ENCODE data around the gene DISP3.

The DISP3 gene, protein sequence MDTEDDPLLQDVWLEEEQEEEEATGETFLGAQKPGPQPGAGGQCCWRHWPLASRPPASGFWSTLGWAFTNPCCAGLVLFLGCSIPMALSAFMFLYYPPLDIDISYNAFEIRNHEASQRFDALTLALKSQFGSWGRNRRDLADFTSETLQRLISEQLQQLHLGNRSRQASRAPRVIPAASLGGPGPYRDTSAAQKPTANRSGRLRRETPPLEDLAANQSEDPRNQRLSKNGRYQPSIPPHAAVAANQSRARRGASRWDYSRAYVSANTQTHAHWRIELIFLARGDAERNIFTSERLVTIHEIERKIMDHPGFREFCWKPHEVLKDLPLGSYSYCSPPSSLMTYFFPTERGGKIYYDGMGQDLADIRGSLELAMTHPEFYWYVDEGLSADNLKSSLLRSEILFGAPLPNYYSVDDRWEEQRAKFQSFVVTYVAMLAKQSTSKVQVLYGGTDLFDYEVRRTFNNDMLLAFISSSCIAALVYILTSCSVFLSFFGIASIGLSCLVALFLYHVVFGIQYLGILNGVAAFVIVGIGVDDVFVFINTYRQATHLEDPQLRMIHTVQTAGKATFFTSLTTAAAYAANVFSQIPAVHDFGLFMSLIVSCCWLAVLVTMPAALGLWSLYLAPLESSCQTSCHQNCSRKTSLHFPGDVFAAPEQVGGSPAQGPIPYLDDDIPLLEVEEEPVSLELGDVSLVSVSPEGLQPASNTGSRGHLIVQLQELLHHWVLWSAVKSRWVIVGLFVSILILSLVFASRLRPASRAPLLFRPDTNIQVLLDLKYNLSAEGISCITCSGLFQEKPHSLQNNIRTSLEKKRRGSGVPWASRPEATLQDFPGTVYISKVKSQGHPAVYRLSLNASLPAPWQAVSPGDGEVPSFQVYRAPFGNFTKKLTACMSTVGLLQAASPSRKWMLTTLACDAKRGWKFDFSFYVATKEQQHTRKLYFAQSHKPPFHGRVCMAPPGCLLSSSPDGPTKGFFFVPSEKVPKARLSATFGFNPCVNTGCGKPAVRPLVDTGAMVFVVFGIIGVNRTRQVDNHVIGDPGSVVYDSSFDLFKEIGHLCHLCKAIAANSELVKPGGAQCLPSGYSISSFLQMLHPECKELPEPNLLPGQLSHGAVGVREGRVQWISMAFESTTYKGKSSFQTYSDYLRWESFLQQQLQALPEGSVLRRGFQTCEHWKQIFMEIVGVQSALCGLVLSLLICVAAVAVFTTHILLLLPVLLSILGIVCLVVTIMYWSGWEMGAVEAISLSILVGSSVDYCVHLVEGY (N-terminal part only)
- total RNA-seq: 0 to 4.2 (median 0.05) reads per million in 17 experiments

DNA sequence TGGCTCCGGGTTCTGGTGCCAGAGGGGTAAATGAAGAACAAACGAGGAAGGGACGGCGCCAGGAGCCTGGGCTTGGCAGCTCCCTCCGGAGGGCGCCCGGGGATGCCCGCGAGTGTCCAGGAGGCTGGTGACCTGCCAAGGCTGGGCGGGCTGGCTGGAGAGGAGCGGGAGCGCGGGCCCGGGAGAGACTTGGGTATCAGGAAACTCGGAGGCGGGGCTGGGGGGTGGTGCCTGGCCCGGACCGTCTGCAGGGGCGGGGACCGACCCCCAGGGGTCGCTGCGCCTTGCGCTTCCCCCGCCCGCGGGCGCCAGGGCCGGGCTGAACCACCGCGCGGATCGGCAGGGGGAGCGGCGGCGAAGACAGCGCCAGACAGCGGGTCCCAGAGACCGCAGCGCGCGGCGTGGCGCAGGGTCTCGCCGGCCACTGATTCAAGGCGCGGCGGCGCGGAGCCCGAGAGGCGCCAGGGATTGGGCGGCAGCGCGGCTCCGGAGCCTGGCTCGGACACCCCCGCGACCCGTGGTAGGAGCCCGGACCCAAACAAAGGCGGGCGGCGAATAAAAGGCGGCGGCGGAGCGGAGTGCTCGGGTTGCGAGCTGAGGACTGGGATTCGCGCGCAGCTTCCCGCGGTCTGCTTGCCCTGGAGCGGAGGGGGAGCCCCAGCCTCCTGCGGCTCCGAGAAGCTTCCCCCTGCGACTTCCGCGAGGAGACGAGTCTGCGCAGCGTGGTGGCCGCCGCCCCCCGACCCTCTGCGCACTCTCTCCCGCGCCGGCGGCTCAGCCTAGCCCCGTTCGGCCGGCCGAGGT lies at the start of gene DISP3:
DISP3 (plus strand) TSS at position 585 of the 804 bp plus-strand sequence. CDS start 21,838 bp downstream, outside the sequence.
- DNase-seq: peak; percentile 63 to 81 (median 68)

DNA sequence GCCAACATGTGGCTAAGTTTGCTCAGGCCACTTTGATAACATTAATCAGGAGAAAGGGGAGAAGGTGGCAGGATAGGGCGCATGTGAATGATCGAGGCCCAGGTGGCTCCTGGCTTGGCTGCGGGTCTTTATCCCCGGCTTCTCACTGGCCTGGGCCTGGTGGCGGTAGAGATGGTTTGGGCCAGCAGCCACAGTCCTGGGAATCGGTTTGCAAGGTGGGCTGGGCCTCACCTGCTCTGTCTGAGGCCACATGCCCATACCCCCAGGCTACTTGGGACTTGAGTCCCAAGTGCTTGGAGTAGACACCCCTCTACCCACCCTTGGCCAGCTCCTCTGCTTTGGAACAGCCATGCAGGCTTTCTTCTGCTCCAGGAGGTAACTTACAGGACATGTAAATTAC lies 49.7 kb upstream of the DISP3 start:
- DNase-seq: no peak

DNA sequence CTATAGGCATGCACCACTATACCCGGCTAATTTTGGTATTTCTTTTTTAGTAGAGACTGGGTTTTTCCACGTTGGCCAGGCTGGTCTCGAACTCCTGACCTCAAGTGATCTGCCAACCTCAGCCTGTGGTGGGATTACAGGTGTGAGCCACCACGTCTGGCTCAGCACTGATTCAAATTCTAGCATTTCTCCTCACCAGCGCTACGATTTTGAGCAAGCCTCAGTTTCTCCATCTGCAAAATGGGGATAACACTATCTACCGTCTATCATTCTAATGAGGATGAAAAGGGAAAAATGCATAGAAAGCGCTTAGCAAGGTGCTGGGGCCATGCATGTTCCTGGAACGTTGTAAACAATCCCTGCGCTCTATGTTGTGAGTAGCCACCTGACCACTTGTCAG lies 49.0 kb upstream of the DISP3 start:
- no peak for DNase-seq

- no peak for DNase-seq
Observed at GRCh38 chr1:11431941-11432507, 46.9 kb upstream of the DISP3 start.

GRCh38 chr1:11432526-11432925 lies 46.4 kb upstream of the DISP3 start:
- no peak for DNase-seq

DNA sequence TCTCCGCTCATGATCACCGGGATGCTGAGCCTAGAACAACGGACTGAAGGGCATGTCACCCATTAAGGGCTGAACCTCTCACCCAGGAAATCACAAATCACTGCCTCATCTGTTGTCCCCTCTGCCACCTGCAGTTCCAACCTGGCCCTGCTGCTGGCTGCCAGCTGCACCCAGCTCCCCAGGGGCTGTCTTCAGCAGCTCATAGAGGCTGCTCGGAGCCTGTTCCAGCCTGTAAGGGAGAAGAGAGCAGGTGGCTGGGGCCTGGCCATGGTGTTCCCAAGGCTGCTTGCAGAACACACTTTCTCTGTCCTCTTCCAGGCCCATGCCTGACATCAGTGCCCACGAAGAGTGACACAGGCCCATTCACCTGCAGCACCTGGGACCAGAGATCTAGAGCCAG lies 44.5 kb upstream of the DISP3 start:
- DNase-seq: no peak

GRCh38 chr1:11434926-11435325 lies 44.0 kb upstream of the DISP3 start:
- no peak for DNase-seq

- no peak for DNase-seq
Observed at GRCh38 chr1:11438996-11439395, 40.0 kb upstream of the DISP3 start.

DNA sequence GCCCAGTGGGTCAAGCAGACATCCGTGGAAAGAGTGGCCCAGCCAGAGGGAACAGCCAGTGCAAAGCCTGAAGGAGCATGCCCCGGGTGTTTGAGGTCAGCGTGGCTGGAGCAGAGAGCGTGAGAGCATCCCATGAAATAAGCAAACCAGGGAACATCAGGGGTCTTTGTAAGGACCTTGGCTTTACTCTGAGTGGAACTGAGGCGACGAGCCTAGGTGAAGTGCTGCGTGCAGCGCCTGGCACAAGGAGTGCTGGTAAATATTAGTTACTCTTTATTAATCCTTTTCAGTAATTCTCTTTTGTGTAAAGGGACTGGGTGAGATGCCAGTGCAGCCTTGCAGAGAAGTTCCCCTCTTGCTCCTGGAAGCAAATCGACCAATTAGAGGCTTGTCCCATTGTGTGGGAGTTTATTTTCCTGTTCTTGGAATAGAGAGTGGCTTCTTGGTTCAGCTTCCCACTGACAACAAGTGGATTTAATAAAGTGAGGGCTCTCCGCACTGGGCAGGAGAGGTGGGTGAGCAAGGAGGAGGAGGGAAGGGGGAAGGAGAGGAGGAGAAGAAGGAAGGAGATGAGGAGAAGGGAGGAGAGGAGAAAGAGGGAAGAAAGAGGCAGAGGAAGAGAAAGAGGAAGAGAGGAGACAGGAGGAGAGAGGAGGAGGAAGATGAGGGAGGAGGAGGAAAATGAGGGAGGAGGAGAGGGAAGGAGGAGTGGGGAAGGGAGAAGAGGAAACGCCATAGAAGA lies 37.6 kb upstream of the DISP3 start:
- no peak for DNase-seq

GRCh38 chr1:11443043-11443442 lies 35.9 kb upstream of the DISP3 start:
- no peak for DNase-seq

- DNase-seq: no peak
Observed at GRCh38 chr1:11443961-11444658, 34.8 kb upstream of the DISP3 start.

DNA sequence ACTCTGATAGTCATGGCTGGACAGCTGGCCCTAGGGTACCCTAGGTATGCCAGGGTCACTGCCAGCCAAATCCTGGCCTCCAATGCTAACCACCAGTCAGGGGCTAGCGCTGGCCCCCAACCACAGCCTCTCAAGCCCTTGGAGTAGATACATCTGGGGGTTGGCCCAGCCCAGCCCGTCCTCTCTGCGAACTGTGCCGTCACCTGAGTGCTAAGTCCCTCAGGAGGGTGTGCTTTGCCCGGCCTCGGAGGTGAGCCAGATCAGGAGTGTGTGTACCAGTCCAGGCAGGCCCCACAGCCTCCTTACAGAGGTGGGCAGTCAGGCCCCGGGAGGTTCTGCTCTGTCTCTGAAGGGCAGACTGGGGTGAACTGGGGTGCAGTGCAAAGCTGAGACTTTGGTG lies 34.0 kb upstream of the DISP3 start:
- DNase-seq: no peak

GRCh38 chr1:11447903-11448302 lies 31.1 kb upstream of the DISP3 start:
- DNase-seq: no peak

DNA sequence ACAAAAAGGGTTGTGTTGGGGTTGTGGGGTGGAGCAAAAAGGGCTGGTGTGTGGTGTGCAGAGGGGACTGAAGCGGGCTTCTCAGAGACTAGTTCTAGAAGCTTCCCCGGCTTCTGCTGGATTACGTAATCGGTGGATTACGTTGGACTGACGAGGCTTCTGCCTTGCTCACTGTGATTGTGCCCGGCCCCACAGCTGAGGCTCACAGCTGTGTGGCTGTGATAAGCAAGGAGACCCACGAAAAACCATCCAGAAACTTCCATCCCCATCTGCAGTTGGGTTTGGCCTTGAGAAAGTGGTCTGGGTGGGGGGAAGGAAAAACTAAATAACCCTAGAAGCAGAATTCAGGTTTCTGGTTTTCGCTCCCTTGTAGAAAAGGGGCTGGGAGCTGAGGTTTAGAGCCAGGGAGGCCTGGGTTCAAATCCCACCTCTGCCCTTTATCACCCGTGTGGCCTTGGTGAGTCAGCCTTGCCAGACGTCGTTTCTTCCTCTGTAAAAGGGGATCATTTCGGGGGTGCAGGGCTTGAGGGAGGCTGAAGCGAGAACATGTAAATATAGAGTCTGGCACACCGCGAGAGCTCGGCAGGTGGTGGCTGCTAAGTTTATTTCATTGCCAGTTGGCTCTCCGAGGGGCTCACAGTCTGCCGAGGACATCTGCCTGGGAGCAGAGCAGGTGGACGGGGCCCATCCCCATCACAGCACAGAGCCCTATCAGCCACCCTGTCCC lies 30.4 kb upstream of the DISP3 start:
- DNase-seq: peak in 1 of 4 experiments; percentile 5

- no peak for DNase-seq
Observed at GRCh38 chr1:11449100-11449403, 29.9 kb upstream of the DISP3 start.

- no peak for DNase-seq
Observed at GRCh38 chr1:11450310-11450709, 28.6 kb upstream of the DISP3 start.

DNA sequence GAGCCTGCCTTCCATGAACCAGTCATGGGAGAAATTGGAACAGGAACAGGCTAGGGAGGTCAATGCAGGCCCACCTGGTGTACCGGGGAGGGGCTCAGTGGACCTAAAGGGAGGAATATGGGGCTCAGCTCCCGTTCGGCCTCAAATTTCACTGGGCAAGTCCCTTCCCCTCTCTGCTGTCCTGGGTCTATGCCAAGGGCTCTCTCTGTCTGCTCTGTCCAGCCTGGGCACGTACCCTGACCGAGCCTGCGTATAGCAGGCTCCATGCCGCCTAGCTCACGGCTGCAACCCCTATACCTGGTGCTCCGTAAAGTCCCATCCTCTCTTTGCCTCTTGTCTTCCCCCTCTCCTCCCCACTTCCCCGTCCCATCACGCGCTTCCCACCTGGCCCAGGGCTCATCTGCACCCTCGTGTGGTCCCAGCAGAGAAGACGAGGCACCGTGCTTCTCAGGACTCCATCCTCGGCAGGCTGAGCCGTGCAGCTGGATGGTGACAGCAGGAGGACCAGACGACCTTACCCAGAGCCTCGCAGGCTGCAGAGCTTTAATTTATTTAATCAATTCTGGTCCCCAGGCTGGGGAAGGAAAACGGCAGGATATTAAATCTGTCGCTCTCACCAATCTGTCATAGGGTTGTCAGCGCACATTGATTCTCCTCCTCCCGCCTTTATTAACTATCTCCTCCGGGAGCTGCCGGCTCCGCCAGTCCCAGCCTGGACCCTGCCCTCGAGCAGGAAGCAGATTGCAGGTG lies 25.0 kb upstream of the DISP3 start:
- DNase-seq: no peak

DNA sequence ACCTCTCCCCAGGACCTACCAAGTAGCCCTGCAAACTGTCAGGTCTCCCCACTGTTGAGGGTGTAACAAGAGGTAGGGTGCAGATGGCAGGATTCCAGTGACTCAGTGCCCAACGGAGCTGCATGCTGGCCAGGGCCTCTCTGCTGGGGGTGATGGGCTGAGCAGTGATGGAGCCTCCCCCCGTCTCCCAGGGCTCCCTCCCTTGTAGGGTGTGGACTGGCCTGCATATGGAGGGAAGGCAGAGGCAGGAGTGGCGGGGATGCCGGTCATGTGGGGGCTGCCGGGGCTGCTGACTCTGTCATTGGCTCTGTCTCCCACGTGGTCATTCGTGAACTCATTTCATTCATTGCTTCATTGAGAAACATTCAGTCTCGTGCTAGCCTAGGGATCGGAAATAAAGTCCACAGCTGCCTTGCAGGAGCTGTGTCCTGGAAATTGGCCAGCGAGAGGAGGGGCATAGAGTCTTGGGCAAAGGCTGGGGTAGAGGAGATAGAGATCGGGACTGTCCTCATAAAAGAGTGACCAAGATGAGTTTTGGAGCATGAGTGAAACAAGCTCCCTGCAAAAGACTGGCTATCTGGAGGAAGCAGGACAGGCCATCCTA lies 22.9 kb upstream of the DISP3 start:
- DNase-seq: no peak

Data from suppressor macrophage (primary cell).